ENCODE results near the gene TBX19.
"Not testable (repeated sequence)": the region's sequence is repeated elsewhere in the genome, so short reads cannot be mapped to it uniquely, and the experiment has no call there.

The TBX19 gene

GRCh38 chr1:168320800-168321450 is 40.2 kb downstream of the TBX19 start:
- no peak for DNase-seq

GRCh38 chr1:168321945-168322344 is 41.3 kb downstream of the TBX19 start:
- no peak for DNase-seq

GRCh38 chr1:168324745-168325425 is 44.2 kb downstream of the TBX19 start:
- DNase-seq, result no peak

GRCh38 chr1:168328731-168329364 is 48.2 kb downstream of the TBX19 start:
- no peak for DNase-seq

GRCh38 chr1:168330285-168330684 is 49.6 kb downstream of the TBX19 start:
- no peak for DNase-seq

- DNase-seq, result no peak
Measured at GRCh38 chr1:168331569-168331968, 50.9 kb downstream of the TBX19 start.

GRCh38 chr1:168333562-168334276 is 53.0 kb downstream of the TBX19 start:
- DNase-seq, result no peak

GRCh38 chr1:168335500-168335899 is 54.8 kb downstream of the TBX19 start:
- no peak for DNase-seq

- DNase-seq, result no peak
Measured at GRCh38 chr1:168338589-168339503, 58.2 kb downstream of the TBX19 start.

- no peak for DNase-seq
Measured at GRCh38 chr1:168340781-168341482, 60.3 kb downstream of the TBX19 start.

GRCh38 chr1:168341483-168341975 is 60.9 kb downstream of the TBX19 start:
- DNase-seq, result no peak

GRCh38 chr1:168342572-168343280 is 62.0 kb downstream of the TBX19 start:
- DNase-seq, result peak; percentile 94

- peak; percentile 5 for DNase-seq
Measured at GRCh38 chr1:168343566-168343965, 62.9 kb downstream of the TBX19 start.

GRCh38 chr1:168344517-168344916 is 63.8 kb downstream of the TBX19 start:
- DNase-seq, result no peak

GRCh38 chr1:168345939-168346338 is 65.3 kb downstream of the TBX19 start:
- DNase-seq, result no peak

- no peak for DNase-seq
Measured at GRCh38 chr1:168347630-168348029, 67.0 kb downstream of the TBX19 start.

- peak; percentile 41 for DNase-seq
Measured at GRCh38 chr1:168348146-168348709, 67.6 kb downstream of the TBX19 start.

GRCh38 chr1:168354335-168355269 is 73.9 kb downstream of the TBX19 start:
- not testable (repeated sequence) for DNase-seq

Measured in CD4-positive, alpha-beta T cell treated with Interleukin-17A for 4 hours (primary cell).